Bone marrow (tissue), 2 donors: ENCODE data around the gene MRPS34.

Experiments
- DNase-seq, 2 donors: peaks; one replicate each; lab custom pipeline; 2025; lab: John Stamatoyannopoulos, UW

MRPS34 gene

GRCh38 chr16:1769402-1770300 lies 3.3 kb downstream of the MRPS34 start:
- DNase-seq = no peak

GRCh38 chr16:1768767-1769401 lies 4.0 kb downstream of the MRPS34 start:
- DNase-seq = no peak

GRCh38 chr16:1768061-1768766 lies 4.7 kb downstream of the MRPS34 start:
- DNase-seq = no peak

GRCh38 chr16:1767116-1767994 lies 5.6 kb downstream of the MRPS34 start:
- no peak for DNase-seq

GRCh38 chr16:1766701-1767100 lies 6.2 kb downstream of the MRPS34 start:
- DNase-seq = no peak

GRCh38 chr16:1766231-1766630 lies 6.7 kb downstream of the MRPS34 start:
- no peak for DNase-seq

- no peak for DNase-seq
Measured at GRCh38 chr16:1765826-1766225, 7.1 kb downstream of the MRPS34 start.

- no peak for DNase-seq
Measured at GRCh38 chr16:1764971-1765370, 8.0 kb downstream of the MRPS34 start.

- DNase-seq = no peak
Measured at GRCh38 chr16:1763521-1764511, 9.1 kb downstream of the MRPS34 start.

- DNase-seq = no peak
Measured at GRCh38 chr16:1762879-1763520, 9.9 kb downstream of the MRPS34 start.

GRCh38 chr16:1762196-1762878 lies 10.6 kb downstream of the MRPS34 start:
- DNase-seq = no peak

GRCh38 chr16:1761751-1762150 lies 11.2 kb downstream of the MRPS34 start:
- DNase-seq = no peak

GRCh38 chr16:1760911-1761310 lies 12.0 kb downstream of the MRPS34 start:
- DNase-seq = no peak

- DNase-seq = no peak
Measured at GRCh38 chr16:1759511-1759910, 13.4 kb downstream of the MRPS34 start.

- DNase-seq = no peak
Measured at GRCh38 chr16:1758923-1759322, 14.0 kb downstream of the MRPS34 start.

GRCh38 chr16:1757714-1758461 lies 15.0 kb downstream of the MRPS34 start:
- DNase-seq = no peak

- DNase-seq = no peak
Measured at GRCh38 chr16:1754204-1754603, 18.7 kb downstream of the MRPS34 start.

- DNase-seq = no peak
Measured at GRCh38 chr16:1752853-1753252, 20.1 kb downstream of the MRPS34 start.

GRCh38 chr16:1751946-1752345 lies 21.0 kb downstream of the MRPS34 start:
- DNase-seq = no peak
